ENCODE results near the gene TRIM71.
"Not testable (repeated sequence)": the region's sequence is repeated elsewhere in the genome, so short reads cannot be mapped to it uniquely, and the experiment has no call there.

- not testable (repeated sequence) for TF ChIP-seq CTCF, POLR2A (IDR thresholded peaks at IDR 0.05)
Measured at GRCh38 chr3:32931273-32931672, 113.5 kb downstream of the TRIM71 start.

All from prostate gland (tissue), 2 donors.